Pons (tissue), 1 donor: ENCODE results near the gene TOMM7.
"Not testable (repeated sequence)": the region's sequence is repeated elsewhere in the genome, so short reads cannot be mapped to it uniquely, and the experiment has no call there.

ENCODE experiments used
- DNase-seq: peaks from one replicate; pipeline ENCODE4 v3.0.0-alpha.2; 2016; ENCODE audit warnings: low spot score

The TOMM7 gene

DNA sequence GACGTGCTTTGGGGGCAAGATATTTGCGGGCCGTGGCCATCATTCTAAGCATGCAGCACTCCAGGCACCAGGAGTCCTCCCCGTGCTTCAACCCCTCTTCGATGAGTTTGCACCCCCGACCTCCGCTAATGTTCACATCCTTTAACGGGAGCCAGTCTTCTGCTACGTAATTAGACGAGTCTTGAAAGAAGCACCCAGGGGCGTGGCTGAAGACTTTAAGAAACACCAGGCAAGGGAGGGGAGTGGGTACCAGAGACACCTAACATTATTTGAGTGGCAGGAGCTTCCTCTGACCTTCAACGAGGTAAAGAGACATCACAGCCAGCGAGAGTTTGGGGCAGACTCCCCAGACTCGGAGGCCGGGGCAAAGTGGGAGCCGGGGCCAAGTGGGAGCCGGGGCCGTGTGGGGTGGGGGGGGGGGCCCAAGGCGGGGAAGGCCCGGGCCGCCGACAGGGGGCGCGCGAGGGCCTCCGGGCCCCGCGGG is 31.1 kb upstream of the TOMM7 start:
- peak; percentile 15 for DNase-seq

GRCh38 chr7:22853138-22853537 is 30.5 kb upstream of the TOMM7 start:
- DNase-seq, result no peak

GRCh38 chr7:22851145-22851544 is 28.5 kb upstream of the TOMM7 start:
- DNase-seq, result no peak

DNA sequence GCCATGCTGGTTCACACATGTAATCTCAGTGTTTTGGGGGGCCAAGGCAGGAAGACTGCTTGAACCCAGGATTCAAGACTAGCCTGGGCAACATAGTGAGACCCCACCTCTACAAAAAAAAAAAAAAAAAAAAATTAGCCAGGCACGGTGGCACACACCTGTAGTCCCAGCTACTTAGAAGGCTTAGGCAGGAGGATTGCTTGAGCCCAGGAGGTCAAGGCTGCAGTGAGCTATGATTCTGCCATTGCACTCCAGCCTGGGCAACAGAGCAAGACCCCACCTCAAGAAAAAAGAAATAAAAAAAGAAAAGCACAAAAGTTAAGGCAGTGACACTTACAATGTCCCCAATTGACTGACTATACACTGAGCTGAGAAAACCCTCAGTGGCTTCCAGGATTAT is 27.7 kb upstream of the TOMM7 start:
- not testable (repeated sequence) for DNase-seq

GRCh38 chr7:22849662-22850061 is 27.0 kb upstream of the TOMM7 start:
- no peak for DNase-seq

GRCh38 chr7:22849172-22849571 is 26.5 kb upstream of the TOMM7 start:
- no peak for DNase-seq

DNA sequence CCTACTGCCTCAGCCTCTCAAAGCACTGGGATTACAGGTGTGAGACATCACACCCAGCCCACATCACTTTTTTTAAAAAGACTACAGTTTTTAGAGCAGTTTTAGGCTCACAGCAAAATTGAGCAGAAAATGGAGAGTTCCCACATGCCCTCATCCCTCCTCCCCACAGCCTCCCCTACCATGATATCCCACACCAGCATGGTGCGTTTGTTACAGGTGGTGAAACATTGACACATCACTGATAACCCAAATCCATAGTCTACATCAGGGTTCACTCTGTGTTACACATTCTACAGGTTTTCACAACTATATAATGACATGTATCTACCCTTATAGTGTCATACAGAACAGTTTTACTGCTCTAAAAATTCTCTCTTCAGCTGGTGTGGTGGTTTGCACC is 24.3 kb upstream of the TOMM7 start:
- DNase-seq, result no peak

DNA sequence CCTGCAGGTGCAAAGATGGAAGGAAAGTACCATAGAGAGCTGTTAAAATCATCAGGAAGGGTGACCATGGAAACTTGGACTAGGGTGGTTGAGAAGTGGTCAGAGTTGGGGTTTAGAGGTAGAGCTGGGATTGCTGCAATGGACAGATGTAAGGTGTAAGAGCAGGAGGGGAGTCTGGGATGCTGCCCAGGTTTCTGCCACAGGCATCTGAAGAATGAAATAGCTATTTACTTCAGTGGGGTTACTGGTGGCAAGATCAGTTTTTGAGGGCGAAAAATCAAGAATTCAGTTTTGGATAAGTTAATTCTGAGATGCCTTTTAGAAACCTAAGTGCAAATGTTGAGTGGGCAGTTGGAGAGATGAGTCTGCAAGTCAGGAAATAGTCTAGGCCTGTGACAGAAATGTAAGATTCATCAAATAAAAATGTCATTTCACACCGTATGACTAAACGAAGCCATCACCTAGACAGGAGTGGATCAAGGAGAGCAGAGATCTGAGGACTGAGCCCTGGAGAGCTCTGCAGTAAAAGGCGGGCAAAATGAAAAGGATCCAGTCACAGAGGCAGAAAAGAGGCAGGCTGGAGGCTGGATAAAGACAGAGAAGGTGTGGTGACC is 22.7 kb upstream of the TOMM7 start:
- no peak for DNase-seq

- no peak for DNase-seq
Measured at GRCh38 chr7:22843681-22844309, 21.1 kb upstream of the TOMM7 start.

DNA sequence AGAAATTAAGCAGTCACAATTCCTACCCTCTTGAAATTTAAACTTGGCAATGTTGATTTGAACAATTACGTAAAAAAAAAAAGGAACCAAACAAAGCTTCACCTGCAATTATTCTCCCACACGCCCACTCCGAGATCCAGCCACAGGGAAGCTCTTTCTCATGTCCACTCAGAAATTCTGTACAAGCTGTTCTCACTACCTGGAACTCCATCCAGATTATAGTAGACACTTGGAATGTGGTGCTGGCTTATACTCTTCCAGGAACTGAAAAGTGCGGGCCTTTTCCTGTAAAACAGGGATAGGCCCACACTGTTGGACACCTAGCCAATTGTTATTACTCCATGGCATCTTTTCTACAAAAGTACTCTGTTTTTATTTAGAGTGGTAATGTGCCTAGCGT is 20.3 kb upstream of the TOMM7 start:
- DNase-seq, result no peak

DNA sequence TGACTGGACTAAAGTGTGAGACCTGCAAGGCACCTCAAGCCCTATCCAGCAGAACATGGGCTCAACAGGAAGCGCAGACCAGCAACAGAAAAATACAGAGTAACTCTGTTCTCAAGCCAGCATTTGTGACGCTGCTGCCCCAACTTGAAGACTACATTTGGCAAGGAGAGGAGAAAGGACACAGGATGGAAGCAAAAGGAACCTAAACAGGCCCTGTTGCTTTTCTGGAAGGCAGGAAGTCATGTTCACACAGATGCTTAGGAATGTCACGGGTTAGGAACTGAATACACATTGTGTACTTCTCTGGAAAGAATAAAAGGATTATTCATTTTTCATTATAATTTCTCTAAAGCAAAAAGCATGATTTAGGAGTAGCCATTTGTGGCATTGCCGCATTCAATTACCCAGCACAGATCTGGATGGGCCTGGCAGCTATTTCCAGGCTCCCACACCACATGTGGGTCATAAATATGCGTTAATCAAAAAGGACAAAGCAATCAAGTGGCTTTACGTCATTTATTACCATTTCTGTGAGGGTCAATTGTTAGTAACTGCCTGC is 19.8 kb upstream of the TOMM7 start:
- peak; percentile 74 for DNase-seq

GRCh38 chr7:22841954-22842353 is 19.3 kb upstream of the TOMM7 start:
- DNase-seq, result no peak

DNA sequence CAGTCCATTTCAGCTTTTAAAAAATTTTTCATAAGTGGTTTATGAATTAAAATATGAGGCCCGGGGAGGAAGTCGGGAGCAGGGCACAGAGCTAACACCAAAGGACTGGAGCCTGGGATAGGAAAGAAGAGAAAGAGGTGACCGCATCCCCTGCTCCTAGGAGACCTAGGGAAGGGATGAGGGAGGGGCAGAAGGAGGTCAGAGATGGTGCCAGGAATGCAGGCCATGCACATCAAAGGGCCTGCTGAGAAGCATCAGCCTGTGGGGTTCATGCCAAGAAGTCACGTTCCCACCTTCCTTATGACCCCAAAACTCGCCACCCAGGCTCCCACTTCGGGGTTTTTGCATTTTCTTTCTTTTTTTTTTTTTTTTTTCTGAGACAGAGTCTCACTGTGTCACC is 14.7 kb upstream of the TOMM7 start:
- no peak for DNase-seq

DNA sequence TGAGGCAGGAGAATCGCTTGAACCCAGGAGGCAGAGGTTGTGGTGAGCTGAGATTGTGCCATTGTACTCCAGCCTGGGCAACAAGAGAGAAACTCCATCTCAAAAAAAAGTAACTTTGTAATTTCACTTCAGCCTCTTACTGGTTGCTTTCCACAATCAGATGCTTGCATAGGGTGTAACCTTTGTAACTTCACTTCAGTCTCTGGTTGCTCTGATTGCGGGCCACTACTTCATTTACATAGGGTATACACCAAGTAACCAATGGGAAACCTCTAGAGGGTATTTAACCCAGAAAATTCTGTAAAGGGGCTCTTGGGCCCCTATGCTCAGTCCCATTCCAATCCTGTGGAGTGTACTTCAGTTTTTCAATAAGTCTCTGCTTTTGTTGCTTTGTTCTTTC is 13.9 kb upstream of the TOMM7 start:
- not testable (repeated sequence) for DNase-seq

DNA sequence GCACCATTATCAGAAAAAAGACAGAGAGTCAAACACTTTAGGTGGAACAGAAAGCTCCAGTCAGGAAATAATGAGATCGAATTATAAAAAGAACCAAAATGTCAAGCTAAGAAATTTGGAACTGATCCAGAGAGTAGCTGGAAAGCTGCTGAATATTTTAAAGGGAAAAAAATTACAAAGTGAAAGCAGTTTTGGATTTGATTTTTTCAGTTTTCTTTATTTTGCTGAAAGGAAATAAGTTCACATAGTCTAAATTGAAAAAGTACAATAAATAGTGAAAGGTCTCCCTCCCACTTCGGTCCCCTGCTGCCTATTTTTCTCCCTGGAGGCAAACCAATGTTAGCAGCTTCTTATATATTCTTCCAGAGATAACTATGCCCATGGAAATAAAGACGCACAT is 11.3 kb upstream of the TOMM7 start:
- no peak for DNase-seq

DNA sequence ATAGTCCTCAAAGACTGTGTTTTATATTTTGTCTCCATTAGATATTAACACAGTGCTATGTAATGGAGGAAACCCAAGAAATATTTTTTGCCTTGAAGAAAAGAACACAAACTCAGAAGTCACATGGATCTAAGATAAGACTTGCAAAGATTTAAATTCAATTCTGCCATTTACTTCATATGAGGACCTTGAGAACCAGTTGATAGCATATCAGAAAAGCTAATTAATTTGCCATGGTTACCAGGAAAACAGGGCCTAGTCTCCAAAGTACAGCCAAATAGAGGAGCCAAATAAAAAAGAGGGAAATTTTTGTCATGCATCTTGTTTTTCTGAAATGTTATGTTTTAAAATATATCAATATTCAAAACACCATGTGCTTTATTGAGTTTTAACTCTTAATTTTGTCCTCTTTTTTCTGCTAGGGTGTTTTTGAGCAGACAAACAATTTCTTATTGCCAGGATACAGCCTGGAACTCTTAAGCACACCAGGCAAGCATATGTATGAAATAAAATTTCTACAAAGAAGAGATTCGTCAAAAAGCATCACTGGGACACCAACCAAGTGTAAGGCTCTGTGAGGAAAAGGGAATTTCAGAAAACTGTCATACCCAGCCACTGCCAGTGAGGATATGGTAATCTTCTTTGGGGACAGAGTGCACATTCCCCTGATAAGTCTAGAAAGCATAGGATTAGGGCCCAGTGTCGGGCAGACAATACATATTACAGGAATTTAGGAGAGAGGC is 10.6 kb upstream of the TOMM7 start:
- no peak for DNase-seq

GRCh38 chr7:22832401-22832800 is 9.8 kb upstream of the TOMM7 start:
- DNase-seq, result no peak

- no peak for DNase-seq
Measured at GRCh38 chr7:22831602-22832305, 9.1 kb upstream of the TOMM7 start.

DNA sequence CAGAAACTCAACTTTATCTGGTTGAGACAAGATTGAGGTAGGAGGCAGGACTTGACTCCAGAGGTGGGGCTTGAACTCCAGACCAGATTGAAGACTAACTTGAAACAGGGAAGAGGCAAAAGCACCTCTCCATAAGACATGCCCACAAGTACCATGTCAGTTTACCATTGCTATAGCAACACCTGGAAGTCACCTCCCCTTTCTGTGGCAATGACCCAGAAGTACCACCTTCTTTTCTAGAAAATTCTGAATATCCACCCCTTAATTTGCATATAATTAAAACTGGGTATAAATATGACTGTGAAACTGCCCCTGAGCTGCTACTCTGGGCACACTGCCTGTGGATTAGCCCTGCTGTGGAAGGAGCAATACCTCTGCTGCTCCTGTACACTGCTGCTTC is 4.9 kb upstream of the TOMM7 start:
- DNase-seq, result no peak

- no peak for DNase-seq
Measured at GRCh38 chr7:22826593-22826992, 3.9 kb upstream of the TOMM7 start.

DNA sequence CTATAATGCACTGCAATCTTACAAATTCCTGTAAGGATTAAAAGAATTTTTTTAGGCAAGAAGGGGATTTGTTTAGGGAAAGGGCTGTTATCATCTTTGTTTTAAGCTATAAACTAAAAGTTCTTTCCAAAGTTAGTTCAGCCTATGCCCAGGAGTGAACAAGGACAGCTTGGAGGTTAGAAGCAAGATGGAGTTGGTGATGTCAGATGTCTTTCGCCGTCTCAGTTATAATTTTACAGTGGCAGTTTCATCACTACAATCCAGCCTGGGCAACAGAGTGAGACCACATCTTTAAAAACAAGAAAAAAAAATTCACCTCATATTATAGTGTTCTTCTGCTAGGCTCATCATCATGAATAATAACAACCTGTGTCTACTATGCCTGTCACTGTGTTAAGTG is 2.1 kb upstream of the TOMM7 start:
- no peak for DNase-seq

GRCh38 chr7:22823142-22823497 is 471 bp upstream of the TOMM7 start:
- no peak for DNase-seq
